ENCODE data around the gene ACSL6.

DNA sequence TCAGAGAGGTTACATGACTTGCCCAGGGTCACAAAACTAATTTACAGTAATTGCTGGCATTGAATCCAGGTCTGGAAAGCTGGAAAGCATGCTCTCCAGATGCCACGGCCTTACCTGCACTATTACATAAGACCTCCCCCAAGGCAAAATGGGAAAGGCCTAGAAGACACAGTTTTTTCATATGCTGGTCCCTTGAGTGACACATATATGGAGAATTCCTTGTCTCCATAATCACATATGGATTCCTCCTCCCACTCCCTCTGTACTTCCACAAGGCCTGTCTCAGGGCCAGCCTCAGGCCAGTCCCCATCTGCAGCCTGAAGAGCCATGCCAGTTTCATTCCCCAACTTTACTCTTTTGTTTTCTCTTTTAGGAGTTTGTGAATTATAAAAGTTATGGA is 37.4 kb downstream of the ACSL6 start:
- no peak for TF ChIP-seq CTCF (IDR thresholded peaks at IDR 0.05)
- TF ChIP-seq POLR2A (IDR thresholded peaks at IDR 0.05), result no peak
